NB4 (cell line): ENCODE results near the gene STK32B.
"Not testable (repeated sequence)": the region's sequence is repeated elsewhere in the genome, so short reads cannot be mapped to it uniquely, and the experiment has no call there.

Experiments used
- CTCF ChIP-seq: IDR thresholded peaks from one replicate; pipeline ENCODE4 v1.5.1; 2012; ENCODE audit warnings: low read depth, low read length
- MAX ChIP-seq: IDR thresholded peaks from 2 replicates; pipeline ENCODE4 v1.6.1; 2011; ENCODE audit warnings: low read depth, low read length
- MYC ChIP-seq: IDR thresholded peaks from 2 replicates; pipeline ENCODE4 v1.6.1; 2011; ENCODE audit warnings: low read depth, low read length
- POLR2A ChIP-seq: IDR thresholded peaks from 2 replicates; pipeline ENCODE4 v1.6.1; 2011; ENCODE audit warnings: mild to moderate bottlenecking; ENCODE audit not compliant: insufficient read length; ENCODE audit errors: extremely low read depth

- TF ChIP-seq CTCF, POLR2A, MAX, MYC: not testable (repeated sequence)
Measured at GRCh38 chr4:5066968-5067367, 15.7 kb downstream of the STK32B start.
